Amniotic epithelial cell (primary cell): ENCODE results near the gene PHRF1.
A peak's percentile ranks its signal among the peaks of the same experiment; 100 is the strongest.

ENCODE experiments used
- DNase-seq: peaks from one replicate; pipeline ENCODE4 v3.0.0-alpha.2; 2010; ENCODE audit warnings: low read depth

Gene PHRF1

DNA sequence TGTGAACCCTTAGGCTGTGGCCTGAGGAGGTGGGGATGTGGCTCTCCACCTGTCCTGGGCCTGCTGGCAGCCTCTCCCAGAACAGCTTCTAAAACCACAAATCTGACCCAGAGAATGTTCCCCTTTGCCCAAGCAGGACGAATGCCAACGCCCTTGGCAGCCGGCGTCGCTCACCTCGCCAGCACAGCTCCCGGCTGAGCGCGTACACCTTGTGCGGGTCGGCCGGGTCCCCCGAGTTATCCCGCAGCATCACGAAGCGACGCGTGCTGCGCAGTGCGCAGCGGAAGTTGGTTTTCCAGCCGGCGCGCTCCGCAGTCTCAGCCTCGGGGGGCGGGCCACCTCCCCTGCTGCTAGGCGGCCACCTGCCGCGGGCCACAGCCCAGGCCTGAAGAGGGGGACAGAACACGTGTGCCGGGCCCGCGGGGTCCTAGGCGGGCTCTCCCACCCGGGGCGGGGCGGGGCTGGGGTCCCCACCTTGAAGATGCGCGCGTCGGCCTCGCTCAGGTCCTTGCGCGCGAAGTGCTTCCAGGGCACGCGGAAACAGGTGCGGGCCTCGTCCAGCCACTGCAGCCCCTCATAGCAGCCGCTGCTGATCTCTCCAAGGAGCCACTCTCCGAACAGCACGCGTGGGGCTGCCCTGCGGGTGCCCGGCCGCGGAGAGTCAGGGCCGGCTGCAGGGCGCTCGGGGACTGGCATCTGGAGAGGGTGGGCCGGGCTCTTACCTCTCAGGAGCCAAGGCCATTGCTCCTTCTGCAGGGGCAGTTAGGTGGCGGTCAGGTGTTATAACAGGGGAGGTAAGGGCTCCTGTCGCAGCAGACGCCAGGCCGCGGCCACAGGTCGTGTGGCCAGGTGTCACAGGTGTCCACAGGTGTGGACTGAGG, 38.6 kb downstream of the PHRF1 start:
- DNase-seq = no peak

DNA sequence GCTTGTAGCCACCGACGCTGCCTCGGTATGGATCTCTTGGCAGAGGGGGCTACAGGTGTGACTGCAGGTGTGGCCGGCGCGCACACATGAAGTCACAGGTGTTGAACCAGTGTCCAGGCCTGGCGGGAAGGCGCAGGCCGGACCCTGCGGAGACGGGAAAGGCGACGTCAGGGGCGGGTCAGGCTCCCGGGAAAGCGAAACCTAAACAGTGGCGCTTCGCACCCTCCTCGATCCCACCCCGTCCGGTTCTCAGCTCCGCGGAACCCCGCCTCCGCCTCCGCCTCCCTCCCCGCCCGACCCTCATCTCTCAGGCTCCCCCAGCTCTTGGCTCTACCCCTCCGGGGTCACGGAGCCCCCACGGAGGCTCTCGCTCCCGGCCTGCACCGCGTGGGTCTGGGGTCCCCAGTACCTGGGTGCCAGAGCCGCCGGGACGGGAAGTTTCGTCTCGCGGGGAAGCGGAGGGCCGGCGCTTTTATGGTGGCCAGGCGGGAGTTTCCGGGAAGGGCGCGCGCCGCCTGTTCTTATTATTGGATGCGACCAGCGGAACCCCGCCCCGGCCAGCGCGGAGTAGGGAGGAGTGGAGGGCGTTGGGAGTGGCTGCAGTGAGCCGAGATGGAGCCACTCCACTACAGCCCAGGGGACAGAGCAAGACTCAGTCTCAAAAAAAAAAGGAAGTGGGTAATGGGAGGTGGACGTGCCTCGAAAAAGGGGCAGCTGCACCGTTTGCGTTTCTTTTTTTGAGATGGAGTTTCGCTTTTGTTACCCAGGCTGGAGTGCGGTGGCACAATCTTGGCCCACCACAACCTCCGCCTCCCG, 39.4 kb downstream of the PHRF1 start, which contains the start of gene IRF7:
Gene IRF7, minus strand, starts transcription at position 447 of the 816 bp plus-strand sequence. CDS start 586 bp downstream, outside the sequence.
- DNase-seq = peak; percentile 79

DNA sequence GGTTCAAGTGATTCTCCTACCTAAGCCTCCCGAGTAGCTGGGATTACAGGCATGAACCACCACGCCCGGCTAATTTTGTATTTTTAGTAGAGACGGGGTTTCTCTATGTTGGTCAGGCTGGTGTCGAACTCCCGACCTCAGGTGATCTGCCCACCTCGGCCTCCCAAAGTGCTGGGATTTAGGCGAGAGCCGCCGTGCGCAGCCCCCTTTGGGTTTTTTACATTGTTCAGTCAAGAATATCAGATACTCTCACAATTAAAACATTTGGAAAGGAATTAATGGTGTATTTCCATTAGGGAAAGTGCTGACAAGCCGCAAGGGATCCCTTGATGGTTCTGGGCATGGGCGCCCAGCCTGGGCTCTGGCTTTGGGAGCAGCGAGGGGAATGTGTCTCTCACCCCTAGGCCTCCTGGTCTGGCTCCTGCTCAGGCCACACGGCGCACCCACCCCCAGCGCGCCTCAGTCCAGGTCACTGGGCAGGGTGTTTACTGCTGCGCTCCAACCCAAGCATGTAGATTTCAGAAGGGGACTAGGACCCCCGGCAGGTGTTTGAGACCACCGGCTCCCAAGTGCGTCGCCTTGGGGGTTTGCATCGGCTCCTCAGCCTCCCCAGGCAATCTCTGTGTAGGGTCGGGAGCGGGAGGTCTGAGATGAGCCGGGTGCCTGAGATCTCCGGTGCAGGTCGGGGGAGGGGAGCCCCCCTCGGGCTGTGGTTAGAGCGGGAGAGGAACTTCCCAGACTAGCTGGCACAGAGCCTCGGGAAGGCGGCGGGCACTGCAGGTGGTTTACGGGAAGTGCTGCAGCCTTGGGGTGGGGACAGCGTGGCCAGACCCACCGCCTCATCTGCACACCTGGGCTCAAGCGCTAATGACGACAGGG, 40.3 kb downstream of the PHRF1 start:
- DNase-seq = no peak

DNA sequence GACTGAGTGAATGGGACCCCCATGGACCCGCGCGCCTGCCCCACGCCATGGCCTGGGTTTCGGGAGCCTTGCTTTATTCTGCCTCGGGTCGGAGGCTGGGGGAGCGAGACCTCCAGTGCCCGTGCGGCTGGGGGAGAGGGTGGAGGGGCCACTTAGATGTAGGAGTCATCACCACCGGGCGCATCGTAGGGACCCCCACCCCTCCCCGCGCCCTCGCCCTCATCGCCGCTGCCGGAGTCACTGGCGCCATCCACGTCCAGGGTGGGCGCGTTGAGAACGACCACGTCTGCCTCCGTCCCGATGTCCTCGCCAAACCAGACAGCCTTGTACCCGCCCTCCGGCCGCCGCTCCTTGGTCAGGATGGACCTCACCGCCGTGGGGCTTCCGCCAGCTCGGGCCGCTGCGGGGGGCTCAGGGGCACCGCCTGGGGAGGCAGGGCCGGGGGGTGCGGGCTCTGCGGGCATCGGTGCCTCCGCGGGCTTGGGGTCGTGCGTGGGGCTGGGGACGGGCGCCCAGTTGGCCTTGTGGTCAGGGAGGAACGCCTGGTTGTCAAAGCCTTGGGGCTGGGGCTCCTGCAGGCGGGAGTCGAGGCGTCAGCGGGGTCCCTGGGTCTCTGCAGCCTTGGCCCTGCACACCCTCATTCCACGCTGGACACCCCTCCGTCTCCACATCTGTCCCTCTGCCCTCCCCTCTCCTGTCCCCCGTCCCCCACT, 41.1 kb downstream of the PHRF1 start:
- DNase-seq = no peak

DNA sequence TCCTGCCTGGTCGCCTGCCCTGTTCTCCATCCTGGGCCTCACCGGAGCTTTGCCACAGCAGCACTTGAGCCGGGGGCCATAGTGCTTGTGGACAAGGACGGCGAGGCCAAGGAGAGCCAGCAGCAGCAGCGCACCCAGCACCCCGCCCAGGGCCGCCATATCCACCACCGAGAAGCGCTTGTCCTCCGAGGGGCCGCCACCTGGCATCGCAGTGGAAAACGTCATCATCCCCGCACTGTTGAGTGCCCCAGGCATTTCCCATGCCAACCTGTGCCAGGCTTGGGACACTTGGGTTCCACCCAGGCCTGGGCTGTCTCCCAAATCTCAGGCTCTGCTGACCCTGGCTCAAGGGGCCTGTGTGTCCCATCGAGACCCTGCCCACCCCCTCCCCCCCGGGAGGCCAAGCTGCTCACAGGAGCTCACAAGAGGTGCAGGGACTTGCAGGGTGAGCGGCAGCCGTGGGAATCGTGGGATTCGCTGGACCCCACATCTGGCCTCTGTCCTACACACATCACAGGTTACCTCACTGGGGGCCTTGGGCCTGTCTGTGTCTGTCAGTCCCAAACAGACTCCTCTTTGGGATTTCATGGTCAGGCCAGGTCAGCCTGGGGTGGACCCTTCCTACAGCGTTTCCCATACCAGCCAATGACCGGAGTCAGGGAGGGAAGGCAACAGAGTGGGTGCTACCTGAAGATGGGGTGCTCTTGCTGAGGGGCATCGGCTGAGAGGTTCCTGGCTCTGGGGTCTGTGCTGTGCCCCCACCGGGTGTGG, 41.8 kb downstream of the PHRF1 start:
- DNase-seq = no peak

DNA sequence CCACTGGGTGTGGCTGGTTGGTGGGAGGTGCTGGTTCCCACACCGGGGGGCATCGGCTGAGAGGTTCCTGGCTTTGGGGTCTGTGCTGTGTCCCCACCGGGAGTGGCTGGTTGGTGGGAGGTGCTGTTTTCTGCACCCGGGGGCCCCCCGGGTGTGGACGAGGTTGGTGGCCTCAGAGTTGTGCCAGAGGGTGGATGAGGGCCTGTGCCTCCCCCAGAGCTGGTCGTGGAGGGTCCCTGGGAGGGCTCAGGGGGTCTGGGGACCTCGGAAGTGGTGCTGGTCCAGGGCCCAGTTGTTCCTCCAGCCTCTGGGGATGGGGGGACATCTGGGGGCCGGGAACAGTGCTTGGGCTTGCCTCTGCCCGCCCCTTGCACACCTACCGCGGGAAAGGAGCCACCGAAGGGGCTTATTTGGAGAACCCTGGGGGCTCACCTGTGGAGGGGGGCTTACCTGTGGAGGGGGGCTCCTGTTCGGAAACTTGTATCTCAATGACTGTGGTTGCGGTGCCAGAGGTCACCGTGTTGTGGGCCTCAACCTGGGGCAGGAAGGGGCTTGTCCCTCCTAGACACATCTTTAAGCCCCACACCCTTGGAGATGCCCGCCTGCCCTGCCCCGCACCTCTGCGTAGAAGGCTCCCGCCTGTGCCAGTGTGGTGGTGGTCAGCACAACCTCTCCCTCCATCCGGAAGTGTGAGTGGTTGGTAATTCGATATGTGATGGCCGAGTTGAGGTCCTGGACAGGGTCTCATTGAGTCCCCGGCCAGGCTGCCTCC, 42.8 kb downstream of the PHRF1 start:
- no peak for DNase-seq

DNA sequence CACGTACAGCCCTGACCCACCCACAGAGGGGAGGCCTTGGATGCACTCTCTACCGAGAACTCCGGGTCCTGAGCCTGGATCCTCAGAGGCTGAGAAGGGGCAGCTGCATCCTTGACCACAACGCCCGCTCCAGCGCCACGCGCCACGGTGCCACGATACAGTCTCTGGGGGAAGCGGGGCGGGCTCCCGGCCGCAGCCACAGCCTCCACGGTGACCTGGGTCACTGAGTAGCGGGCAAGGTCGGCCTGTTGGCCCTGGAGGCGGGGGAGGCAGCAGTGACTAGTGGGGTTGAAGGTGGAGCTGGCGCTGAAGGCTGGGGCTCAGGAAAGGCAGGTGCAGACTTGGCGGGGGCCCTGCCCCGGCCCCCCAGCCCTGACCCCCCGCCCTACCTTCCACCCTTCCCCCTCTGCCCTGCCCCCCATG, 43.4 kb downstream of the PHRF1 start:
- no peak for DNase-seq

DNA sequence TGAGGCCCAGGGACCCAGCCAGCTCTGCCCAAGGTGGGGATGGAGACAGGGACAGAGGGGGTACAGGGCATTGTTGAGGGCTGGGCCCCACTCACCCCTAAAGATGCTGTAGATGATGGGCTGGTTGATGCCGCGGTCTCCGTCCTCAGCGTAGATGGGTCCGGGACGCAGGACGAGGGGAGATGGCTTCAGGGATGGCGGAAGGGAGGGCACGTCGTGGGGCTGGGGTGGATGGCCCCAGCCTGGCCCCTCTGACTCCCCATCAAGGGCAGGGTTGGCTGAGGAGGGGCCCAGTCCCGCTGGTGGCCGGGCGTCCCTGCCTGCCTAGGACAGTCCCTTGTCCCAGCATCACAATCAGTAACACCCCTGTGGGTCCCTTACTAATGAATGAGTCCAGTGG, 43.9 kb downstream of the PHRF1 start:
- no peak for DNase-seq

DNA sequence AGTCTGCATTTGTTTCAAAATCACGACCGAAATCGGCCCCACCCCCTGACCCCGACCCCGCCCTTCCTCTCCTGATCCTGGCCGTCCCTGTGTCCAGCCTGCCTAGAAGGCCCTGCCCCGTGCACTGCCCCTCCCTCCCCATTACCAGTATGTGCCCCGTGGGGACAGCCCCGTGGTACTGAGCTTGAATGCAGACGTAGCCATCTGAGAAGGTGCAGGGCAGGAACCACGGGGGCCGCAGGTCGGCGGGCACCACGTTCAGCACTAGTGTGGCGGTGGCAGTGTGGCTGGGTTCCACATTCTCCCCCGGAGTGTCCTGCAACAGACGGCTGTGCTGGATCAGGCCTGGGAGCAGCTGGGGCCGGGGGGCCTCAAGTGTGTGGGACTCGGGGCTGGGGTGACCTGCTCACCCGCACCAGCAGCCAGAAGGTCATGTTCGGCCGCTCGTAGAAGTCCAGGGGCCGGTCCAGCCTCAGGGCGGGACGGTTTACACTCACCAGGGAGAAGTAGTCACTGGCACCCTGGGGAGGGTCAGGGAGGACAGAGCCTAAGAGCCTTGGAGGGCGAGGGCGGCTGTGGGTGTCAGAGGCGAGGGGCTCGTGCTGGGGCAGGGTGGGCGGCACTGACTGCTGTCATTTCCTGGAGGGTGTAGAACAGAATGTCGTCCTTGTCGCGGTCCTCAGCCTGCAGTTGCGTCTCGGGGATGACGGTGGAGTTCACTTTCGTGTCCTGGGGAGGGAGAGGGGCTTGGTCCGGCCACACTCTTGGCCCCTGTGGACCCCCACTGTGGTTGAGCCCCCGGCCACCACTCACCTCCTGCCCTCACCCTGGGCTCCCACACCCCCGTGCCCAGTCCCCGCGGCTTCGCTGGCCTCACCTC, 44.9 kb downstream of the PHRF1 start:
- no peak for DNase-seq

DNA sequence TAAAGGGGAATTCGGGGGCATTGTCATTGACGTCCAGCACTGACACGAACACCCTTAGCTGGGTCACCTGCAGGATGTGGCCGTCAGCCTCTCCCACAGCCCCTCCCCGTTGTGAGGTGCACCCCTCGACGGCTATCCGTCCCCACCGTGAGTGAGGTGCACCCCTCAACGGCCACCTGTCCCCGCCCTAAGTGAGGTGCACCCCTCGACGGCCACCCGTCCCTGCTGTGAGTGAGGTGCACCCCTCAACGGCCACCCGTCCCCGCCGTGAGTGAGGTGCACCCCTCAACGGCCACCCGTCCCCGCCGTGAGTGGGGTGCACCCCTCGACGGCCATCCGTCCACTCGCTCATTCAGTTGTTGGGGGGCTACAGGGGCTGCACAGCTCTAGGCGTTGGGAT, 45.6 kb downstream of the PHRF1 start:
- no peak for DNase-seq

DNA sequence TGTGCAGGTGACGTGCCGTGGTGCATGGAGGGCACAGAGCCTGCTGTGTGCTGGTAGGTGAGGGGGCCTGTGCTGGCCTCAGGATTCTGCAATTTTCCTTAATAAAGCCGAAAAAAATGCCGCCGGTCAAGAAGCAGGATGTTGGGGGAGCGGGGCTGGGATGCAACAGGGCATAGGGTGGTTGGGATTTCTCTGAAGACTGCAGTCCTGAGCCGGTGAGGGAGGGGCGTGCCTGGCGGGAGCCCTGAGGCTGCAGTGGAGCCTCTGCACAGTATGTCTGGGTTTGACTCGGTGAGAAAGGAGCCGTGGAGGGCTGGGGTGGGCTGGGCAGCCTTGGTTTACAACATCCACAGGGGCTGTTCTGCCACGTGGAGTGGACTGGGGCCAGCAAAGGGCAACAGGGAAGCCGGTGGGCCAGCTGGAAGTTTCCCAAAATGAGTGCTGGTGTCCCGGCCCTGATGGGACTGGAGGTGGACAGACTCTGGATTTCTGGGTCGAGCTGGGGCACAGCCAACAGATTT, 47.1 kb downstream of the PHRF1 start:
- DNase-seq = no peak

DNA sequence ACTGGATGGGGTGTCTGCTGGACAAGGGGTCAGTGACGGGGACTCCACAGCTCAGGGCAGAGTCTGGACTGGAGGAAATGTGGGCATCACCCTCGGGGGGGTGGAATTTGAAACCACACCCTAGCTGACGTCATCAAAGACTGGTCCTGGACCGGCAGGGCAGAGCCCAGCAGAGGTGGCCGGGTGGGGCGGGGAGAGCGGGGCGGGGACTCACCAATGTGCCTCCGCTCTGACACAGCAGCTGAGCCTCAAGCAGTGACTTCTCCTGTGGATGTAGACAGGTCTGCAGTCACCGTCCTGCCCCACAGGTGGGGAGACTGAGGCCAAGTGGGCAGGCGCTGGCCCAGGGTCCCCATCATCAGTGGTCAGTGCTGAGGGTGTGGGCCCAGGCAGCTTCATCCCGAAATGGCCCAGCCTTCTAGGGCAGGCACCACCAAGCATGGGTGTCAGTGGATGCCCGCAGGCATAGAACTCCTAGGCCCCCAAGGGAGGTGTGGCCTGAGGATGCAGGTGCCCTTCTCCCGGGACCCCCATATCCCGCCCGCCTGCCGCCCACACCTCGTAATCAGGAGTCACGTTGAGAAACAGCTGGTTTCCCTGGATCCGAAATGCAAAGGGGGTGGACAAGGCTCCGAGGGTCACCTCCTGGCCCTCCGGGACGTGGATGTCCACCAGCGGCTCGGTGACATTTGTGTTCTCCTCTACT, 47.9 kb downstream of the PHRF1 start:
- DNase-seq = no peak

DNA sequence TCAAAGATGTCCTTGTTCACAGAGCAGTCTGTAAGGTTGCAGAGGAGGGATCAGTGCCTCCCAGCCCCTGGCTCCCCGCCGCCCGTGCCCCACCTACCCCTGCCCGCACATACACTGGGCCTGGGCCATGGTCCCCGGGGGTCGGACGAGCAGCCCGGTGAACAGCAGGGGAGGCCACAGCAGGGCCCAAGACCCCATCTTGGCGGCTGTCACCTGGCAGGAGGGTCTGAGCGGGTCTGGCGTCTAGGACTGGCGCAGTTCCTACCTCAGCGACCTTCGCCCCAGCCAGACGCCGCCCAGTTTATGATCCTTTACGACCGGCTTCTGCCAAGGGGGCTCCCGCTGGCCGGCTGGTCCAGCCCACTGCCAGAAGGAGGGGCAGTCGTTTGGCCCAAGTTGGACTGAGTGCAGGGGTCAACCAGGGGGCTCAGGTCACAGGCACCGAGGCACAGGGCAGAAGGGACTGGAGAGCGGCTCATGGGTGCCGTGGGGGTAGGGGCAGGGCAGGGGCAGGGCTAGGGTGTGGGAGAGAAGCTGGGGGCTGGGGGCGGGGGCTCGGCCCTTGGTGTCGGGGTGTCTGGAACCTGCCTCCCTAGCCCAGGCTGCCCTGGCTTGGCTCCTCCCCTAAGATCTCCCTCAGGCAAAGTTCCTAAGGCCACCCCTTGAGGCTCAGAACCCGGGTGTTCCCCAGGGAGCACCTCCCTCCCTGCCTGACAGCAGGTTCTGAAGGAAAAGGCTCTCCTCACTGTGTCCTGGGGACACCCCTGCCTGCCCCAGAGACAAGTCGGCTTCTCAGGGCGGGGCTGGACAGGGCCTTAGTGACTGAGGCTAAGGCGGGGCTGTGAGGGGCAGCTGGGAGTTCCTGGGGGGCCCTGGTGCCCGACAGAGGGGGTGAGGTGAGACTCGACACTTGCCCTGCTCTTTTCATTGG, 48.7 kb downstream of the PHRF1 start, which contains the start of gene CDHR5:
Gene CDHR5, minus strand, starts transcription at position 251 of the 931 bp plus-strand sequence. Its CDS starts 53 bp downstream, at position 198.
- DNase-seq = no peak

DNA sequence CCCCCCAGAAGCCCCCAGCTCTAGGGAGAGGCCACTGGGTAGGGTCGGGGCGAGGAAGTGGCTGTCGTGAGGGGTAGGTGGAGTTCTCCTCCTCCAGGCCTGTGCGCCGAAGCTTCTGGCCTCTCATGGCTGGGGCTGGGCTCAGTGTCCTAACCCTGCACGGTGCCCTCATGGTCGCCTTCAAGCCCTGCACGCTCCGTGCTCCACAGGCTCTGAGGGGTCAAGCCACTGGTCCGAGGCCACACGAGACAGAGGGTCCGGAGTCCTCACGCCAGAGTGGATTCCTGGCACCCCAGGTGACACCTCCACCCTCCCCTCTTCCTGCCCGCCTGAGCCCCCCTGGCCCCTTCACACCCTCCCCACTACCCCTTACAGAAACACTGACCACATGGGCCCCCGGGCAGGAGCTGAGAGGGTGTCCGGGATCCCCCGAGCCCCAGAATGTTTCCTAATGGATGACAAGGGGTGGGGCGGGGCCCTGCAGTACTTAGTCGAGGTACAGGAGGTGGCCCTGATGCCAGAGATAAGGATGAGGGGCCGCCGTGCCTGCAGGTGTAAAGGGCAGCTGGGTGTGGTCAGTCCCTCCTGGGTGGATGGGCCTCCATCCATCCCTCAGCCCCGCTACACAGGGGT, 49.5 kb downstream of the PHRF1 start:
- DNase-seq = no peak

DNA sequence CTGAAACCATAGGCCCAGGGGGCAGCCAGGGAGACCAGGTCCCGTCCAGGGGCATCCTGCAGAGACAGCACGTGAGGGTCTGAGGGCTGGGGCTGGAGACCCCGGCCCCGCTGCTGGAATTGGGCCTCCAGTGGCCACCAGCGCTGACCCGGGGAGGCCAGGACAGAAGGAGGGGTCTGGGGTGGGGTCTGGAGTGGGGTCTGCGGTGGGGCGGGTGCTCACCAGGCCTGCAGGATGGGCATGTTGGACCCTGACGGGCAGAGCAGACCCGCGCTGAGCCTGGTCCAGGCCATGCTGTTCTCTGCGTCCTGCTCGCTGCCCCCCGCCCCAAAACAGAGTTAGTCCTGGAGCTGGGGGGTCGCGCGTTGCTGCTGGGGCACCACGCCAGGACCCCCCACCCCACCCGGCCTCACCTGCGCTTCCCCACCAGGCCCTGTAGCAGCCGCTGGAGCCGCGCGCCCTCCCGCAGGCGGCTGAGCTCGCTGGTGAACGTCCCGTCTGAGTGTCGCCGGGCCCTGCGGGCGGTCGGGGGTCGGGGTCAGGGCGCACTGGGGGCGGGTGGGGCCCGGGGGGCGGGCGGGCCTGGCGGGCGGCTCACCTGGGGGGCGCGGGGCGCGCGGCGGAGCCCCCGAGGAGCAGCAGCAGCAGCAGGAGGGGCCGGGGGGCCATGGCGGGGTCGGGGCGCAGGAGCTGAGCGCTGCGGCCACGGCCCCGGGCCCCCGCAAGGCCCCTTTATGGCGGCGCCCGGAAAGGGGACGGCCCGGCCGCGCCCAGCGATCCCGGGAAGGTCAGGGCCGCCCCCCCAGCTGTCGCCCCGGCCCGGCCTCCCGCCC, 50.4 kb downstream of the PHRF1 start, which contains the start of gene SCT:
Gene SCT, minus strand, starts transcription at position 707 of the 833 bp plus-strand sequence. Its CDS starts 38 bp downstream, at position 669.
- no peak for DNase-seq
